RWPE2 (cell line): Measurements from ENCODE around the gene HIVEP3.

ENCODE experiments used
- ATAC-seq: fragments of 200-7000 bp; cut with Tn5 transposase; 3 replicates; pipeline ENCODE4 v1.9.1; 2021; ENCODE audit warnings: low read depth
- DNase-seq: peaks from one replicate; pipeline ENCODE4 v3.0.0-alpha.2; 2020; ENCODE audit warnings: low spot score
- H3K27ac ChIP-seq: fragments of 450-650 bp; 2 replicates; pipeline ENCODE4 v1.5.1; 2017; ENCODE audit warnings: mild to moderate bottlenecking; ENCODE audit not compliant: poor library complexity, severe bottlenecking
- H3K27me3 ChIP-seq: fragments of 250-450 bp; sonication (Bioruptor Pico); 2 replicates; pipeline ENCODE4 v1.5.1; 2021; ENCODE audit warnings: mild to moderate bottlenecking, moderate library complexity; ENCODE audit not compliant: insufficient read depth, poor library complexity, severe bottlenecking
- H3K36me3 ChIP-seq: fragments of 250-450 bp; sonication (Bioruptor Pico); 2 replicates; pipeline ENCODE4 v1.5.1; 2020; ENCODE audit warnings: low read depth, mild to moderate bottlenecking, moderate library complexity
- H3K4me1 ChIP-seq: fragments of 250-450 bp; sonication (Bioruptor Pico); 2 replicates; pipeline ENCODE4 v1.5.1; 2021; ENCODE audit warnings: mild to moderate bottlenecking, moderate library complexity; ENCODE audit not compliant: insufficient read depth, poor library complexity, severe bottlenecking
- H3K4me3 ChIP-seq: fragments of 250-450 bp; sonication (Bioruptor Pico); 2 replicates; pipeline ENCODE4 v1.5.1; 2021; ENCODE audit warnings: mild to moderate bottlenecking, moderate library complexity; ENCODE audit not compliant: severe bottlenecking
- H3K9me3 ChIP-seq: fragments of 250-450 bp; sonication (Bioruptor Pico); 2 replicates; pipeline ENCODE4 v1.5.1; 2021; ENCODE audit warnings: mild to moderate bottlenecking, moderate library complexity; ENCODE audit not compliant: severe bottlenecking
- CTCF ChIP-seq: fragments of 450-650 bp; IDR thresholded peaks from one replicate; pipeline ENCODE4 v1.5.1; 2017; ENCODE audit warnings: mild to moderate bottlenecking, moderate library complexity; ENCODE audit not compliant: poor library complexity, severe bottlenecking

Gene HIVEP3

GRCh38 chr1:41659903-41660302 lies 258.8 kb downstream of the HIVEP3 start:
- Histone ChIP-seq H3K9me3 (no peaks in the 10 kb centered on the region), H3K4me1 (peaks cover 5% of the 10 kb centered on the region), H3K27me3 (no peaks in the 10 kb centered on the region), H3K36me3 (no peaks in the 10 kb centered on the region), H3K27ac (no peak overlapping the region), H3K4me3 (no peak overlapping the region)
- DNase-seq (no peak), ATAC-seq (no peak)
- no peak for TF ChIP-seq CTCF

GRCh38 chr1:41659159-41659495 lies 259.6 kb downstream of the HIVEP3 start:
- no peak for ATAC-seq
- no peak overlapping the region for H3K27ac ChIP-seq
- H3K36me3 ChIP-seq, result no peaks in the 10 kb centered on the region
- no peak overlapping the region for H3K4me3 ChIP-seq
- H3K4me1 ChIP-seq, result no peaks in the 10 kb centered on the region
- H3K9me3 ChIP-seq, result no peaks in the 10 kb centered on the region
- TF ChIP-seq CTCF, result no peak
- no peaks in the 10 kb centered on the region for H3K27me3 ChIP-seq
- no peak for DNase-seq

GRCh38 chr1:41658431-41659158 lies 260.1 kb downstream of the HIVEP3 start:
- H3K36me3 ChIP-seq, result no peaks in the 10 kb centered on the region
- no peak for ATAC-seq
- no peaks in the 10 kb centered on the region for H3K9me3 ChIP-seq
- H3K27ac ChIP-seq, result no peak overlapping the region
- TF ChIP-seq CTCF, result no peak
- no peaks in the 10 kb centered on the region for H3K27me3 ChIP-seq
- no peak for DNase-seq
- no peaks in the 10 kb centered on the region for H3K4me1 ChIP-seq
- H3K4me3 ChIP-seq, result no peak overlapping the region

GRCh38 chr1:41657679-41658295 lies 260.9 kb downstream of the HIVEP3 start:
- H3K36me3 ChIP-seq, result no peaks in the 10 kb centered on the region
- H3K4me3 ChIP-seq, result no peak overlapping the region
- TF ChIP-seq CTCF, result no peak
- no peak for ATAC-seq
- DNase-seq, result no peak
- H3K4me1 ChIP-seq, result no peaks in the 10 kb centered on the region
- H3K9me3 ChIP-seq, result no peaks in the 10 kb centered on the region
- no peaks in the 10 kb centered on the region for H3K27me3 ChIP-seq
- H3K27ac ChIP-seq, result no peak overlapping the region

- Histone ChIP-seq H3K27me3 (no peaks in the 10 kb centered on the region), H3K4me1 (no peaks in the 10 kb centered on the region), H3K9me3 (no peaks in the 10 kb centered on the region), H3K27ac (no peak overlapping the region), H3K36me3 (no peaks in the 10 kb centered on the region), H3K4me3 (no peak overlapping the region)
- DNase-seq (no peak), ATAC-seq (no peak)
- no peak for TF ChIP-seq CTCF
Measured at GRCh38 chr1:41656825-41657500, 261.8 kb downstream of the HIVEP3 start.
